Fibroblast of pulmonary artery (primary cell): ENCODE measurements around the gene COL18A1.
"Not testable (repeated sequence)": the region's sequence is repeated elsewhere in the genome, so short reads cannot be mapped to it uniquely, and the experiment has no call there.

Experiments used
- DNase-seq: peaks from one replicate; pipeline ENCODE4 v3.0.0-alpha.2; 2010; ENCODE audit warnings: low read depth
- H3K4me3 ChIP-seq: replicated peaks from 2 replicates; pipeline ENCODE4 v1.5.1; 2011; ENCODE audit warnings: low read depth, mild to moderate bottlenecking, control low read depth, low read length, moderate library complexity
- TF ChIP-seq, protein P1 (sequence below): IDR thresholded peaks from 2 replicates; pipeline ENCODE4 v1.5.1; 2011; ENCODE audit warnings: mild to moderate bottlenecking, control low read depth, low read length, inconsistent platforms; ENCODE audit errors: missing control alignments

The COL18A1 gene

GRCh38 chr21:45556645-45557615, 152.0 kb downstream of the COL18A1 start:
- no peak overlapping the region for H3K4me3 ChIP-seq
- no peak for DNase-seq
- TF ChIP-seq, protein P1, sequence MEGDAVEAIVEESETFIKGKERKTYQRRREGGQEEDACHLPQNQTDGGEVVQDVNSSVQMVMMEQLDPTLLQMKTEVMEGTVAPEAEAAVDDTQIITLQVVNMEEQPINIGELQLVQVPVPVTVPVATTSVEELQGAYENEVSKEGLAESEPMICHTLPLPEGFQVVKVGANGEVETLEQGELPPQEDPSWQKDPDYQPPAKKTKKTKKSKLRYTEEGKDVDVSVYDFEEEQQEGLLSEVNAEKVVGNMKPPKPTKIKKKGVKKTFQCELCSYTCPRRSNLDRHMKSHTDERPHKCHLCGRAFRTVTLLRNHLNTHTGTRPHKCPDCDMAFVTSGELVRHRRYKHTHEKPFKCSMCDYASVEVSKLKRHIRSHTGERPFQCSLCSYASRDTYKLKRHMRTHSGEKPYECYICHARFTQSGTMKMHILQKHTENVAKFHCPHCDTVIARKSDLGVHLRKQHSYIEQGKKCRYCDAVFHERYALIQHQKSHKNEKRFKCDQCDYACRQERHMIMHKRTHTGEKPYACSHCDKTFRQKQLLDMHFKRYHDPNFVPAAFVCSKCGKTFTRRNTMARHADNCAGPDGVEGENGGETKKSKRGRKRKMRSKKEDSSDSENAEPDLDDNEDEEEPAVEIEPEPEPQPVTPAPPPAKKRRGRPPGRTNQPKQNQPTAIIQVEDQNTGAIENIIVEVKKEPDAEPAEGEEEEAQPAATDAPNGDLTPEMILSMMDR: no peak

- H3K4me3 ChIP-seq: no peak overlapping the region
- DNase-seq: no peak
- TF ChIP-seq, protein P1: no peak
Measured at GRCh38 chr21:45557616-45558043, 152.7 kb downstream of the COL18A1 start.

GRCh38 chr21:45558044-45558721, 153.2 kb downstream of the COL18A1 start:
- DNase-seq: no peak
- H3K4me3 ChIP-seq: no peak overlapping the region
- TF ChIP-seq, protein P1: no peak

DNA sequence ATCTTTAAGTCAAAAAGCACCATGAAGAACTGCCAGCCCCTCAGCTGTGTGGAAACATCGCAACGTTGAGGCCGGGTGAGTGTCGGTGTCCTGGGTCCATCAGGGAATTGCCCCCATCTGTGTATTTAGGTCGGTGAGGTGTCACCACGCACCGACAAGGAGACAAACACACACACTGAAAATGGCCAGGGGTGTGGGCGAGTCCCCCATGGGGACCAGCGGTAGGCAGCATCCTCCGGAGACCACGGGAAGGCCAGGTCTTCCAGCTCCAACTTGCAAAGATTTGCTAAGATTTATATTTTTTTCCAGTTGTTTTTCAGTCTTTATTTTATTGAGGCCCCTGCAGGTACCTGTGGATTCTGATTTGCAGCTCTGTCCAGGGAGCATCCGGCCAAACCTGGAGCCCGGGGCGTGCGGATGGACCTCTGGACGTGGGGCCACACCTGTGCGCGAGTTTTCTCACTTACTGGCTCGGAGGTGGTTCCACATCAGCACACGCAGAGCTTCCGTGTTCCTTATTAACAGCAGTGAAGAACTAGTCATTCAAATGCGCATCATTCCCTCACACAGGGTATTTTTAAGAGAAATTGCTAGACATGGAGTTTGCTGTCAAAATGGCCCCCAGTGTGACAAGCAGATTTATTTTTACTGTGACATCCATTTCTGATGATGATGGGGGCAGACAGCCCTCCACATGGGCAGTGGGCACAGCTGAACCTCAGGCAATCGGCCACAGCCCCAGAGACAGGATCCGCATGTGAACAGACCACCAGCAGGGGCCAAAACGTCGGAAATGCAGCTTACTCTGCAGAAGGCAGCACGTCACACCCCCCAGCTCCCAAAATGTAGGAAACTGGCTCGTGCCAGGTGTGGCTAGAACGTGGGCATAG, 154.5 kb downstream of the COL18A1 start:
- TF ChIP-seq, protein P1: no peak
- no peak for DNase-seq
- no peak overlapping the region for H3K4me3 ChIP-seq

DNA sequence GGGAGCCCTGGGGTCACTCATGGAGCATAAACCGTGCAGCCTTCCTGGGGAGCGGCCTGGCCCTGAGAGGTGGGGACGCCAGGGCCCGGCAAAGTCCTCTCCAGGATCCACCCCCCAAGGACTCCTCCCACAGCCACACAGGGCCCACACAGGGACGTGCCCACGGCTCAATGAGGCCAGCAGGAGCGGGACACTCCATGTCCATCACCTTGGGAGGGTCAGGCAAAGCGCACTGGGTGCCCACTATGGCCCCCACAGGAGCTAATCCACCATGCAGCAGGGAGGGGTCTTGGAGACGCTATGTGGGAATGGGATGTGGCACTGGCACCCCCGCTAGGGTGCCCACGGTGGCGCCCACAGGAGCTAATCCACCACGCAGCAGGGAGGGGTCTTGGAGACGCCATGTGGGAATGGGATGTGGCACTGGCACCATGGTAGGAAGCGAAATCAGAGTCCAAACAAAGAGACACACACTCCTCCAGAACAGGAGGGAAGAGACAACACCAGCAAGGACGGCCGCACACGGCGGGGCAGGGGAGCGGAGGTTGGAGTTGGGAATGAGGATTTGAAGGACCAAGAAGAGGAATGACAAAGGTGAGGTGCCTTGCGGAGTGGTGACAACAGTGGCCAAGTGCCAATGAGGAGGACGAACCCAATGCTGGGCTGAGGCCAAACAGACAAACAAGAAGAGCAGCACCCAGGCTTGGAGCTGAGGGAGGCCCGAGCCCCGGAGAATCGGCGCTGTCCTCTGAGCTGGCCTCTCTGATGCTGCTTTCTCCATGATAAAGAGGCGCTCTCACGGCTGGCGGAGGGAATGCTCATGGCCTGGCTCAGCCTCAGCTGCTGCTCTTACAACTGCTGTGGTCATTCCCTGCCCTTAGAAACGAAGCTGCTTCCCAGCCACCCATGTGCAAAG, 155.4 kb downstream of the COL18A1 start:
- H3K4me3 ChIP-seq: no peak overlapping the region
- TF ChIP-seq, protein P1: no peak
- DNase-seq: no peak

GRCh38 chr21:45561241-45561640, 156.3 kb downstream of the COL18A1 start:
- H3K4me3 ChIP-seq, DNase-seq: not testable (repeated sequence)
